GM21390 (cell line): Measurements from ENCODE around the gene GLT8D2.
"Not testable (repeated sequence)": the region's sequence is repeated elsewhere in the genome, so short reads cannot be mapped to it uniquely, and the experiment has no call there.

Experiments used
- ATAC-seq: cut with Tn5 transposase; IDR thresholded peaks from one replicate; pipeline ENCODE4 v1.9.1; 2021; ENCODE audit not compliant: unreplicated experiment

Gene GLT8D2

GRCh38 chr12:104054681-104055346 is 4.8 kb upstream of the GLT8D2 start:
- no peak for ATAC-seq

DNA sequence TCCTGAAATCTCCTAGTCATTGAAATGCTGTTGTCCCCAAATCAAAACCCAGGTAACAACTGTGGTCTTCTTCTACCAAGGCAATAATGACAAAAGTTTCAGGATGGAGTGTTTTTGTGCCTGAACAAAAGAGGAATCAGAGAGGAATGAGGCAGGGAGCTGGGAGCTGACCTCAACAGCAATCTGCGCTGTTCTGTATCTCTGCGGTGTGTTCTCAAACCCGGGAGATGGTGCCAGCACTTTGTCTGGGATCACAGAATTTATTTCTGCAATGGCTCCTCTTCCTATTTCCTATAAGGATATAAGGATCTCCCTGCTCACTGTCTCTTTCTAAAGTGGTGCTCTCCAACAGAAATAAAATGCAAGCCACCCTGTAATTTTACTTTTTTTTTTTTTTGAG is 449 bp upstream of the GLT8D2 start:
- ATAC-seq: no peak

DNA sequence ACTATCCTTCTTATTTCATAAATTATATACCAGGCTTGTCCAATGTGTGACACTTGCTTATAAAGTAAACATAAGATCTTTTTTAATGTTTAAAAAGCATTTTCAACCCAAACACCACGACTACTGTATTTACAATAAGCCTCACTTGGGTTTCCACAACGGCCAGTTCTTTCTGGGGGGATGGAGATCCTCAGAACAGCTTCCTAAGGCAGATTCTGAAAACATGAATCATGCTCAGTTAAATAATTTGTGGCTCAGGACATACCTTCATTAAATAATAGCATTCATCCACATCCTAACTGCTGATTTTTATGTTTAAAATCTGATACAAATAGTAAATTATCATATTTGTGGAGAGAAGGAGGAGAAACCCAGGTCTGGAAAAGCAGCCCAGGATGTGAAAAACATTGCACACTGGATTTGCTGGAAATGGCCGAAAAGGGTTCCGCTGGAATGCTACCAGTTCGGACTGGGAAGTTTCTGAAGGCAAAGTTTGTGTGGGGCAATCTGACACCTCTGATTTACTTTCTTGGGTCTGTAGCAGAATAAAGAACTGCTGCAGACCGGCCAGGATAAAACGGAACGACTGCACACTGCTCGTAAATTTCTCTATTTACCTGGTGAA is 597 bp downstream of the GLT8D2 start:
- no peak for ATAC-seq

DNA sequence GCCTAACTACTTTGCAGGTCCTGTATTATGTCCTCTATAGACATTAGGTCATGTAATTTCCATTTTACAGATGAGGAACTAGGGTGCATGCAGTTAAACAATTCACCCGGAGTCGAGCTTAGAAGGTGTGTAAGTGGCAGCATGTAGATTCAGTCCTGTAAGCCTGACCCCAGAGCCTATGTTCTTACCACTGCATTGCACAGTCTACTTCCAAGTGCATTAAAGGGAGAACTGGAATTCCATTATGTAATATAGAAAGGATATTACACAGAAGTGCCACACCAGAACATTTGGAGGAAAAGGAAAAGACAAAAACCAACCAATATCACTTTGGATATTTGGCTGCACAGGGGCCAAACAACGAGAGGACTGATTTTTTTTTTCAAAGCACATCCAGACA is 1.2 kb downstream of the GLT8D2 start:
- ATAC-seq: no peak

- no peak for ATAC-seq
Measured at GRCh38 chr12:104048162-104048561, 1.8 kb downstream of the GLT8D2 start.

DNA sequence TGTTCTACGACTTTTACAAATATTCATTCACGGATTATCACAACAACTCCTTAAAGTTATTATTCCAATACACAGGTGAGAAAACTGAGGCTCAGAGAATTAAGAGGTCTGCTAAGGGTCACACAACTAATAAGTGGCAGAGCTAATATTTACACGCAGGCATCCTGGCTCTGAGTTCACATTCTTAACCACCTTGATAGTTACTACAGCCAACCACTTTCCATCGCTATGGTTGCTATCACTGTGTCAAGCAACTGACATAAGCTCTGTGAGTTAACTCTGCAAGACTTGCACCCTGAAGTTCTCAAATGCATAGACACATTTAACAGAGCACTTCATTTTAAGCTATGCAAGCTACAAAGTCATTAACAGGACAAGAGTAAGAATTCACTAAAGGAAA is 3.7 kb downstream of the GLT8D2 start:
- ATAC-seq: no peak

- no peak for ATAC-seq
Measured at GRCh38 chr12:104044158-104044557, 5.8 kb downstream of the GLT8D2 start.

GRCh38 chr12:104042580-104042979 is 7.4 kb downstream of the GLT8D2 start:
- ATAC-seq: no peak

- ATAC-seq: not testable (repeated sequence)
Measured at GRCh38 chr12:104039769-104040168, 10.2 kb downstream of the GLT8D2 start.

GRCh38 chr12:104036143-104036542 is 13.8 kb downstream of the GLT8D2 start:
- not testable (repeated sequence) for ATAC-seq

DNA sequence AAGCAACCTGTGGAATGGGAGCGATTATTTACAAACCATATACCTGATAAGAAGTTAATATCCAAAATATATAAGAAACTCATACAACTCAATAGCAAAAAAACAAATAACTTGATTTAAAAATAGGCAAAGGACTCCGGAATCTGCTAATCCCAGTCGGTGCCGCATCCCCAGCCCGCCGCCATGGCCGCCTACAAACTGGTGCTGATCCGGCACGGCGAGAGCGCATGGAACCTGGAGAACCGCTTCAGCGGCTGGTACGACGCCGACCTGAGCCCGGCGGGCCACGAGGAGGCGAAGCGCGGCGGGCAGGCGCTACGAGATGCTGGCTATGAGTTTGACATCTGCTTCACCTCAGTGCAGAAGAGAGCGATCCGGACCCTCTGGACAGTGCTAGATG is 19.4 kb downstream of the GLT8D2 start:
- ATAC-seq: not testable (repeated sequence)

GRCh38 chr12:104026841-104027599 is 23.0 kb downstream of the GLT8D2 start:
- no peak for ATAC-seq

GRCh38 chr12:104025771-104026170 is 24.2 kb downstream of the GLT8D2 start:
- ATAC-seq: no peak

DNA sequence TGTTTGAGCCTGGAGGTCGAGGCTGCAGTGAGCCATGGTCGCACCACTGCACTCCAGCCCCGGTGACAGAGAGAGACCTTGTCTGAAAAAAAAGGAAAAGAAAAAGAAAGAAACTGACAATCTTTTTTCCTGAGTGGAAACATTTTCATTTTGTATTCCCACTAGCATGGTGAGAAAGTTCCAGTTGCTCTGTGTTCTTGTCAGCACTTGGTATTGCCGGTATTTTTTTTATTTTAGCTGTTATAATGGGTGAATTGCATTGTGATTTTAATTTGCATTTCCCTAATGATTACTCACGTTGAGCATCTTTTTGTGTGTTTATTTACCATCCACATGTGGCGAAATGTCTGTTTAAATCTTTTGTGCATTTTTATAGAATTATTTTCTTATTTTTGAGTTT is 25.6 kb downstream of the GLT8D2 start:
- no peak for ATAC-seq

DNA sequence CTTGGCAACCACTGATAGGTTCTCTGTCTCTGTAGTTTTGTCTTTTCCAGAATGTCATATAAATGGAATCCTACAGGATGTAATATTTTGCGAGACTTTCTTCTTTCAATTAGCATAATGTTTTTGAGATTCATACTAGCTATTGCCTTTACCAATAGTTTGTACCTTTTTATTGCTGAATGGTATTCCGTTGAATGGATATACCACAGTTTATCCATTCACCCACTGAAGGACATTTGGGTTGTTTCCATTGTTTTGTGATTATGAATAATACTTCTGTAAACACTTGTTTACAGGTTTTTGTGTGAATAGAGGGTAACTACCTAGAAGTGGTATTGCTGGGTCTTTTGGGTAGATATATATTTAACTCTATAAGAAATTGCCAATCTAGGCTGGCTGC is 26.3 kb downstream of the GLT8D2 start:
- no peak for ATAC-seq

- ATAC-seq: no peak
Measured at GRCh38 chr12:104022786-104023185, 27.2 kb downstream of the GLT8D2 start.

GRCh38 chr12:104021862-104022261 is 28.1 kb downstream of the GLT8D2 start:
- not testable (repeated sequence) for ATAC-seq

GRCh38 chr12:104012331-104012730 is 37.7 kb downstream of the GLT8D2 start:
- ATAC-seq: no peak

DNA sequence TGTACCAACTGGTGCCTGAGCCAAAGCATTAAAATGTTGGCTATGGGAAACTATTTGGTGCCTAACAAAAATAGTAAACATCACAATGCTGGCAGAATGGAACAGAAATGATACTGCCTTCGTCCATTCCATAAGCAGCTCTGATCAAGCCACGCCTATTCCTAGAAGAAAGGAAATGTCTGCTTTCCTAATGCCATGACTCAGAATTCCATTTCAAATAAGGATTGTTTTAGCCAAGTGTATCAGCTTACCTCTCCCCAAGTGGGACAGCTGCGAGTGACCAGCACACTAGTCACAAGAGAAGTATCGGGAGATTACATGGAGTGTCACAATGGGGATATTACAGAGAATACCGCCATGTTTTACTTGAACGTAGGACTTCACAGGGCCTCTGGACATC is 38.7 kb downstream of the GLT8D2 start:
- no peak for ATAC-seq

DNA sequence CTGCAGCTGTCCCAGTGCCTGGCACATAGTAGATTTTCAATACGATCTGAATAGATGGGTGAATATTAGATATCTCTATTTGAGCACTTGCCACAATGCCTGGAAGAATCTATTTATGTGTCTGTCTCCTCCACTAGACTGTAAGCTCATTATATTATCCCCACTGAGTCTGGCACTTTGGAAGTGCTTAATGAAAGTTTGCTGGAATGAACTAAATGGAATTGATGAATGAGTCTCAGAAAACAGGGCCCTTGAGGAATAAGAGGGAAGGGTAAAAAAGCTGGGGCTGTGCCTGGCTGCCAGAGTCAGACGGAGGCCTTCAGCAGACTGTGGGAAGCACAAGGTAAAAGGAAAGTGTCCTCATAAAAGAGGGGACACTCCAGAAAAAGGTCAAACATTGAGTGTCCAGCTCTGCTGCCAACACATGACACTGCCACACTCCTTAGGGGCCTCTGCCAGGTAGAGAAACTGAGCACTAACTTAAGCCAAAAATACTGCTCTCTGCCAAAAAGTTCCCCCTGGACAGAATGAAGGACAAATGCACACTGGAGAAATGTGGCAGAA is 39.3 kb downstream of the GLT8D2 start:
- ATAC-seq: no peak

DNA sequence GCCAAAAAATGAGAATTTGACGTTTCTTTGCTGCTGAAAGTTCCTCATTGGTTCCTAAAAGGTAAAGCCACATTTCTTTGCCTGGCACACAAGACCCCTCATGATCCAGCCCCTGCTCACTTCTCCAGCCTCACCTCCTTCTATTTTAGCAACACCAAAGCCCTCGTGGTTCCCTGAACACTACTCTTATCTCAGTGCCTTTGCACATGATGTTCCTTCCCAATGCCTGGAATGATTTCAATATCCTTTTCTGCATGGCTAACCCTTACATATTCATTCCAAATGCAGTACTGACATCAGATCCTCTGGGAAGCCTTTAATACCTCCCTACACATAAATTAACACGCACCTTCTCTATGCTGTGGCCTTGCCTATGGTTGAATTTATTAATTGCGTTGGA is 39.9 kb downstream of the GLT8D2 start:
- ATAC-seq: no peak

- ATAC-seq: no peak
Measured at GRCh38 chr12:104006929-104007328, 43.1 kb downstream of the GLT8D2 start.
